T47D (cell line): Measurements from ENCODE around the gene BNC2.

Experiments used
- DNase-seq, 2 experiments: peaks; one replicate each; pipeline versions ENCODE4 v3.0.0 to v3.0.0-alpha.2; 2011 to 2012; ENCODE audit warnings: low read depth in 1 of 2, low spot score in 1 of 2
- JUND ChIP-seq: IDR thresholded peaks from 2 replicates; pipeline ENCODE4 v1.6.1; 2012; ENCODE audit warnings: low read depth
- in situ Hi-C: cut with HindIII; loops from 2 replicates; pipeline ENCODE4 v1.10.0; 2016; ENCODE audit warnings: low sequenced_read_pairs, low pct_unique_long_range_greater_than_20kb

BNC2 gene

GRCh38 chr9:16823906-16824305, 46.6 kb downstream of the BNC2 start:
- in situ Hi-C loops: no loop called here
- TF ChIP-seq JUND: no peak
- DNase-seq: no peak

GRCh38 chr9:16821344-16821743, 49.1 kb downstream of the BNC2 start:
- DNase-seq: no peak
- no peak for TF ChIP-seq JUND
- in situ Hi-C loops: no loop called here

- no peak for TF ChIP-seq JUND
- DNase-seq: no peak
- in situ Hi-C loops: no loop called here
Observed at GRCh38 chr9:16817514-16817913, 53.0 kb downstream of the BNC2 start.

GRCh38 chr9:16817002-16817401, 53.5 kb downstream of the BNC2 start:
- no peak for TF ChIP-seq JUND
- in situ Hi-C loops: no loop called here
- DNase-seq: no peak

GRCh38 chr9:16816011-16816410, 54.5 kb downstream of the BNC2 start:
- DNase-seq: no peak
- TF ChIP-seq JUND: no peak
- in situ Hi-C loops: no loop called here

- in situ Hi-C loops: no loop called here
- no peak for TF ChIP-seq JUND
- no peak for DNase-seq
Observed at GRCh38 chr9:16815079-16815478, 55.4 kb downstream of the BNC2 start.

GRCh38 chr9:16813838-16814237, 56.6 kb downstream of the BNC2 start:
- no peak for TF ChIP-seq JUND
- in situ Hi-C loops: no loop called here
- no peak for DNase-seq

GRCh38 chr9:16811987-16812685, 58.3 kb downstream of the BNC2 start:
- DNase-seq: no peak
- in situ Hi-C loops: no loop called here
- TF ChIP-seq JUND: no peak

- in situ Hi-C loops: no loop called here
- DNase-seq: no peak
- no peak for TF ChIP-seq JUND
Observed at GRCh38 chr9:16809912-16810610, 60.4 kb downstream of the BNC2 start.

GRCh38 chr9:16806674-16807073, 63.8 kb downstream of the BNC2 start:
- no peak for TF ChIP-seq JUND
- in situ Hi-C loops: no loop called here

GRCh38 chr9:16803648-16804047, 66.8 kb downstream of the BNC2 start:
- in situ Hi-C loops: no loop called here

More at GRCh38 chr9:16806674-16807073, 63.8 kb downstream of the BNC2 start:
- DNase-seq: no peak

GRCh38 chr9:16801871-16802466, 68.5 kb downstream of the BNC2 start:
- in situ Hi-C loops: no loop called here
- no peak for TF ChIP-seq JUND
- DNase-seq: no peak

More at GRCh38 chr9:16803648-16804047, 66.8 kb downstream of the BNC2 start:
- no peak for DNase-seq
- TF ChIP-seq JUND: no peak

- no peak for DNase-seq
- no peak for TF ChIP-seq JUND
- in situ Hi-C loops: no loop called here
Observed at GRCh38 chr9:16796304-16796825, 74.1 kb downstream of the BNC2 start.
